22Rv1 (cell line): ENCODE measurements around the gene SLC9A5.

ENCODE experiments used
- ZFX ChIP-seq: fragments of 450-650 bp; IDR thresholded peaks from 2 replicates; pipeline ENCODE4 v1.6.1; 2017; ENCODE audit warnings: antibody characterized with exemption, borderline replicate concordance
- TF ChIP-seq, protein P1 (sequence below): fragments of 450-650 bp; IDR thresholded peaks from 2 replicates; pipeline ENCODE4 v1.5.1; 2017; ENCODE audit warnings: mild to moderate bottlenecking

GRCh38 chr16:67210069-67210937 is 38.5 kb upstream of the SLC9A5 start:
- TF ChIP-seq, protein P1, sequence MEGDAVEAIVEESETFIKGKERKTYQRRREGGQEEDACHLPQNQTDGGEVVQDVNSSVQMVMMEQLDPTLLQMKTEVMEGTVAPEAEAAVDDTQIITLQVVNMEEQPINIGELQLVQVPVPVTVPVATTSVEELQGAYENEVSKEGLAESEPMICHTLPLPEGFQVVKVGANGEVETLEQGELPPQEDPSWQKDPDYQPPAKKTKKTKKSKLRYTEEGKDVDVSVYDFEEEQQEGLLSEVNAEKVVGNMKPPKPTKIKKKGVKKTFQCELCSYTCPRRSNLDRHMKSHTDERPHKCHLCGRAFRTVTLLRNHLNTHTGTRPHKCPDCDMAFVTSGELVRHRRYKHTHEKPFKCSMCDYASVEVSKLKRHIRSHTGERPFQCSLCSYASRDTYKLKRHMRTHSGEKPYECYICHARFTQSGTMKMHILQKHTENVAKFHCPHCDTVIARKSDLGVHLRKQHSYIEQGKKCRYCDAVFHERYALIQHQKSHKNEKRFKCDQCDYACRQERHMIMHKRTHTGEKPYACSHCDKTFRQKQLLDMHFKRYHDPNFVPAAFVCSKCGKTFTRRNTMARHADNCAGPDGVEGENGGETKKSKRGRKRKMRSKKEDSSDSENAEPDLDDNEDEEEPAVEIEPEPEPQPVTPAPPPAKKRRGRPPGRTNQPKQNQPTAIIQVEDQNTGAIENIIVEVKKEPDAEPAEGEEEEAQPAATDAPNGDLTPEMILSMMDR: no peak
- TF ChIP-seq ZFX: no peak
